ENCODE results near the gene TBX15. TPM values are rescaled to one million over a fixed set of nuclear protein-coding genes. Genes with fewer than 3 reads are reported as not detected.

Gene TBX15
- total RNA-seq, 4 donors from 2014 or later = 0.21 to 0.62 TPM; not detected in 2

GRCh38 chr1:118905671-118906070, 82.5 kb downstream of the TBX15 start:
- Histone ChIP-seq H3K27ac (no peak overlapping the region), H3K36me3 (no peaks in the 10 kb centered on the region), H3K27me3 (no peaks in the 10 kb centered on the region), H3K4me1 (no peaks in the 10 kb centered on the region), H3K4me3 (no peak overlapping the region), H3K9me3 (no peaks in the 10 kb centered on the region)
- no peak for DNase-seq
- no peak for TF ChIP-seq CTCF (IDR thresholded peaks at IDR 0.05)
- TF ChIP-seq POLR2A (IDR thresholded peaks at IDR 0.05) = no peak
- intact Hi-C loops (cut with DNase I; ENCODE audit: low total_unique reads) = no loop called here

GRCh38 chr1:118905196-118905595, 82.9 kb downstream of the TBX15 start:
- Histone ChIP-seq H3K4me1 (no peaks in the 10 kb centered on the region), H3K27me3 (no peaks in the 10 kb centered on the region), H3K36me3 (no peaks in the 10 kb centered on the region), H3K9me3 (no peaks in the 10 kb centered on the region), H3K4me3 (no peak overlapping the region), H3K27ac (no peak overlapping the region)
- intact Hi-C loops (cut with DNase I; ENCODE audit: low total_unique reads) = no loop called here
- DNase-seq = no peak
- no peak for TF ChIP-seq CTCF (IDR thresholded peaks at IDR 0.05)
- TF ChIP-seq POLR2A (IDR thresholded peaks at IDR 0.05) = no peak

- Histone ChIP-seq H3K4me1 (no peaks in the 10 kb centered on the region), H3K4me3 (no peak overlapping the region), H3K36me3 (no peaks in the 10 kb centered on the region), H3K27ac (no peak overlapping the region), H3K27me3 (no peaks in the 10 kb centered on the region), H3K9me3 (no peaks in the 10 kb centered on the region)
- TF ChIP-seq POLR2A (IDR thresholded peaks at IDR 0.05) = no peak
- no peak for TF ChIP-seq CTCF (IDR thresholded peaks at IDR 0.05)
- DNase-seq = no peak
- intact Hi-C loops (cut with DNase I; ENCODE audit: low total_unique reads) = no loop called here
These were observed 85.4 kb downstream of the TBX15 start for GRCh38 chr1:118902711-118903191.

GRCh38 chr1:118902299-118902698, 85.8 kb downstream of the TBX15 start:
- H3K27ac ChIP-seq = no peak overlapping the region
- H3K27me3 ChIP-seq = no peaks in the 10 kb centered on the region
- intact Hi-C loops (cut with DNase I; ENCODE audit: low total_unique reads) = no loop called here
- TF ChIP-seq CTCF (IDR thresholded peaks at IDR 0.05) (no peak), POLR2A (IDR thresholded peaks at IDR 0.05) (no peak)
- H3K4me3 ChIP-seq = no peak overlapping the region
- H3K36me3 ChIP-seq = no peaks in the 10 kb centered on the region
- H3K4me1 ChIP-seq = no peaks in the 10 kb centered on the region
- no peak for DNase-seq
- H3K9me3 ChIP-seq = no peaks in the 10 kb centered on the region

GRCh38 chr1:118900643-118901440, 87.3 kb downstream of the TBX15 start:
- Histone ChIP-seq H3K4me3 (no peak overlapping the region), H3K27me3 (no peaks in the 10 kb centered on the region), H3K9me3 (no peaks in the 10 kb centered on the region), H3K36me3 (no peaks in the 10 kb centered on the region), H3K27ac (no peak overlapping the region), H3K4me1 (no peaks in the 10 kb centered on the region)
- intact Hi-C loops (cut with DNase I; ENCODE audit: low total_unique reads) = no loop called here
- DNase-seq = no peak
- TF ChIP-seq POLR2A (IDR thresholded peaks at IDR 0.05) (no peak), CTCF (IDR thresholded peaks at IDR 0.05) (no peak)
